Muscle of leg (tissue), 11 donors: ENCODE measurements around the gene OR2H2. TPM values are rescaled to one million over a fixed set of nuclear protein-coding genes. Genes with fewer than 3 reads are reported as not detected.

Experiments used
- DNase-seq: peaks from one replicate; pipeline ENCODE4 v3.0.0; 2013
- H3K27ac ChIP-seq: one replicate; pipeline ENCODE4 v1.5.1; 2013; ENCODE audit warnings: mild to moderate bottlenecking, low read length, control low read depth
- H3K27me3 ChIP-seq: one replicate; pipeline ENCODE4 v1.6.1; 2013; ENCODE audit warnings: low read length; ENCODE audit not compliant: control insufficient read depth, insufficient read depth
- H3K36me3 ChIP-seq: one replicate; pipeline ENCODE4 v1.6.1; 2013; ENCODE audit warnings: low read length; ENCODE audit not compliant: control insufficient read depth, insufficient read depth
- H3K4me1 ChIP-seq: one replicate; pipeline ENCODE4 v1.6.1; 2013; ENCODE audit warnings: low read length; ENCODE audit not compliant: control insufficient read depth, insufficient read depth
- H3K4me3 ChIP-seq: one replicate; pipeline ENCODE4 v1.5.1; 2013; ENCODE audit warnings: low read length, control low read depth
- H3K9me3 ChIP-seq: replicated peaks from 2 replicates; pipeline ENCODE4 v1.6.1; 2013; ENCODE audit warnings: low read depth, low read length; ENCODE audit not compliant: control insufficient read depth
- WGBS: methylation state at CpG from one replicate; pipeline ENCODE4 v1.1.5; 2013; ENCODE audit warnings: missing lambda C conversion rate; ENCODE audit not compliant: insufficient coverage; 5-methylcytosine and 5-hydroxymethylcytosine counted together
- polyA plus RNA-seq, 8 donors: library from polyadenylated mRNA; unstranded; fragments of 120-200 nt; gene quantifications; one replicate each; pipeline versions ENCODE4 v1.2.1 to v1.2.3, GENCODE V29; 2013; ENCODE audit warnings: inconsistent platforms in 1 of 8, low replicate concordance in 1 of 8; ENCODE audit not compliant: insufficient read length in 8 of 8, insufficient read depth in 1 of 8
- total RNA-seq: library from RNA; stranded (reverse); fragments of 120-200 nt; gene quantifications from one replicate; pipeline ENCODE4 v1.2.4, GENCODE V29; 2013

The OR2H2 gene
- total and polyA plus RNA-seq, 9 donors, result 0.04 to 0.32 (median 0.15) TPM; not detected in 1

DNA sequence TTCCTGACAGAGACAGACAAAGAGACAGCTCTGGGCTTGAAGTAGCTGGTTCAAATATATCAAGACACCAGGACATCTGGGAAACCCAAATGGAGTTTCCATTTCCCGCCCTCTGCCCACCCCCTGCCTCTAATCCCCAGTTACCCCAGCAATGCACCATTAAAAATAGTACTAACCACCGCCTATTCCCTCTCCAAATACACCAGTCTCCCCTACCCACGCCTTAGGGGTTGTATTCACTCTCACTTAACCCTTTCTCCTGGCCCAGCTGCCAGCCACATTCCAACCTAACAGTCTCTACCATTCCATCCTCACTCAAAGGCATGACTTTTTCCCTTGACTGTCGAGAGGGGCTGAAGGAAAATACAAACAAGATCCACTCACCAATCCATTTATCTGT is 25.6 kb downstream of the OR2H2 start:
- peaks cover 52% of the 10 kb centered on the region for H3K36me3 ChIP-seq

DNA sequence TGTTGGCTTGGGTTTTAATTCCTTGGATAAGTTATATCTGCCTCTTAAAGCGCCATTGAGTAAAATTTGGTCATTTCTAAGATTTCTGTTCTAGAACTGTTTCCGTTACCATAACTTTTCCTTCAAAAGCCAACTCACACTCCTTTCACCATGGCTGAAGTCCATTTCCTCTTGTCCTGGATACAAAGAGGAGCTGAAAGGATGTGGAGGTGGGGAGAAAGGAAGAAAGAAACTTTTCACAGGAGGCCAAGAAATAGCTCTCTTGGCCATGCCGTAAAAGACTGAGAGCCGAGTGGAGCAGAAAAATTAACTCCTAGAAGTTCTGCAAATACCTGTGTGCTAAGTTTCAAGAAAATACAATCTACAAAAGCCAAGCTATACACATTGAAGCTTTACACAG is 26.5 kb downstream of the OR2H2 start:
- WGBS, result 10% methylated on average over 2 of the region's 4 CpGs
- H3K27ac ChIP-seq, result no peak overlapping the region
- no peak overlapping the region for H3K4me3 ChIP-seq
- H3K4me1 ChIP-seq, result no peaks in the 10 kb centered on the region
- no peak for DNase-seq
- H3K9me3 ChIP-seq, result no peaks in the 10 kb centered on the region
- H3K36me3 ChIP-seq, result peaks cover 43% of the 10 kb centered on the region
- no peaks in the 10 kb centered on the region for H3K27me3 ChIP-seq

More for the DNA sequence above, 25.6 kb downstream of the OR2H2 start:
- Histone ChIP-seq H3K4me3 (no peak overlapping the region), H3K4me1 (no peaks in the 10 kb centered on the region), H3K9me3 (no peaks in the 10 kb centered on the region), H3K27me3 (no peaks in the 10 kb centered on the region), H3K27ac (no peak overlapping the region)
- DNase-seq, result no peak
- 83% methylated on average over 3 of the region's 4 CpGs for WGBS

DNA sequence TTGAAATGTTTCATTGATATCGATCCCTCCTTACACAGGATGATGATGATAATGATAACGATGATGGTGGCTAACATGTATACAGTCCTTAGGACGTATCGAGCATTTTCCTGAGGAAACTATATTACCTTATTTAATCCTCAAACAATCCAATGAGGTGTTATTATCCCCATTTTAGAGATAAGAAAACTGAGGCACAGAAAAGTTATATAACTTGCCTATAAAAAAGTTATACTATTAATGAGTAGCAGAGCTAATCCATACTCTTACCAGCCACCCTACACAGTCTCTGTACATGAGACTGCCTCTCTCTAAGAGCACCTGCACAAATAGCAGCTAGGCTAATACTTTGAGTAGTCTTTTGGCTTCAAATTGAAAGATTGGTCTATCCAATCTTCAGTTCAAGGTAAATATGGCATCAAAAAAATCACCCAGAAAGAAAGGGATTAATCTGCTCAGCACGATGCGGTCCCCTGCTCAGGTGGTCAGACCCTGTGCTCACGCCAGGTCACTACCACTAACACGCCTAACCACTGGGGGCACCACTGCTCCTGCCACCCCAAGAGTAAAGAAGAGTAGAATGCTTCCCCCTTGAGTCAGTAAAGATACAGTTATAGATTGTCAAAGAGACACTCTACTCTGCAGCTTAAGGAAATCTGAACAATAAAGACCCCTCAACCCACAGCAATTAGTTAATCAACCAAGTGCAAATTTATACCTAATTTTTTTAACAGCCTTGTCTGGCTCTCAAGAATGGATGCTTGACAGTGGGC is 33.0 kb downstream of the OR2H2 start:
- H3K27me3 ChIP-seq, result no peaks in the 10 kb centered on the region
- peaks cover 32% of the 10 kb centered on the region for H3K36me3 ChIP-seq
- no peak overlapping the region for H3K4me3 ChIP-seq
- no peak overlapping the region for H3K27ac ChIP-seq
- no CpG with 5 or more reads among the region's 8 CpGs for WGBS
- no peaks in the 10 kb centered on the region for H3K4me1 ChIP-seq
- DNase-seq, result no peak
- H3K9me3 ChIP-seq, result no peaks in the 10 kb centered on the region

DNA sequence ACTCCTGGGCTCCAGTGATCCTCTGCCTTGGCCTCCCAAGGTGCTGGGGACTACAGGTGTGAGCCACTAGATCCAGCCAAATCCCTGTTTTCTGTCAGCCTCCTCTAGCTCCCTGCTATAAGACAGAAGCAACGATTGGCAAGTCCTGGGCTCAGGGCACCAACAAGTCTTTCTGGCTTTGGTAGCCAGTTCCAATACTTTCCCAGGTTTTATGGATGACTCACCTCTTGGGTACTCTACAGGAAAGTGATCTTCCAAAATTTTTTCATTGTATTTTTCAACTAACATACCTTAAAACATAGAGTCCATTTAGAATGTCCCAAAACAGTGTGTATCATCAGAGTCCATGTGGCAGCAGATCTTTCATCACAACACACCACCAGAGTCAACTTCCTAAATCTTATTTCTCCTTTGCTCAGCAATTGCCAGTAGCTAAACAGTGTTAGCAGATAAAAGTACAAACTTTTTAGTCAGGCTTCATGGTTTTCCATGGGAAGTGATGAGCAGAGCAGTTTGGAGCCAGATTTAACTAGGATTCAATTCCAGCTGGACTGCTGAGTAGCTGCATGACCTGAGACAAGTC is 34.7 kb downstream of the OR2H2 start:
- H3K36me3 ChIP-seq, result peaks cover 34% of the 10 kb centered on the region
- no peak overlapping the region for H3K4me3 ChIP-seq
- WGBS, result 86% methylated on average over 1 of the region's 1 CpG
- no peaks in the 10 kb centered on the region for H3K4me1 ChIP-seq
- H3K27ac ChIP-seq, result no peak overlapping the region
- H3K9me3 ChIP-seq, result no peaks in the 10 kb centered on the region
- DNase-seq, result no peak
- H3K27me3 ChIP-seq, result no peaks in the 10 kb centered on the region

DNA sequence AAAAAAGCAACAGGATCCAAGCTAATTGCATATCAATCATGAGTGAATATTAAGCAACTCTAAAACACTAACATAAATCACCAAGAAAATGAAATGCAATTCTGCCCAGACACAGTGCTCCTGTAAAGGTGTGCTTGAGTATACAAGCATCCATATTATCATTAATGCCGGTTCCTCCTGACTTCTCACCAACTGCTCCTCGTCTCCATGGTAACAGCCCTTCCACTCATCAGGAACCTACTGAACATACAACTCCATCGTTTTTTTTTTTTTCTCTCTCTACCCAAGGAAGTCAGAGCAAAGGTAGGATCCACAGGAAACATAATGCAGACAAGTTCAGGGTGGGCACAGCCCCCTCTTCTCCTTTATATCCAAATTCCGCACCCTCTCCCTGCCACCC is 35.7 kb downstream of the OR2H2 start:
- Histone ChIP-seq H3K36me3 (peaks cover 34% of the 10 kb centered on the region), H3K27ac (no peak overlapping the region), H3K27me3 (no peaks in the 10 kb centered on the region), H3K4me3 (no peak overlapping the region), H3K4me1 (no peaks in the 10 kb centered on the region), H3K9me3 (no peaks in the 10 kb centered on the region)
- 83% methylated on average over 4 of the region's 4 CpGs for WGBS
- no peak for DNase-seq

DNA sequence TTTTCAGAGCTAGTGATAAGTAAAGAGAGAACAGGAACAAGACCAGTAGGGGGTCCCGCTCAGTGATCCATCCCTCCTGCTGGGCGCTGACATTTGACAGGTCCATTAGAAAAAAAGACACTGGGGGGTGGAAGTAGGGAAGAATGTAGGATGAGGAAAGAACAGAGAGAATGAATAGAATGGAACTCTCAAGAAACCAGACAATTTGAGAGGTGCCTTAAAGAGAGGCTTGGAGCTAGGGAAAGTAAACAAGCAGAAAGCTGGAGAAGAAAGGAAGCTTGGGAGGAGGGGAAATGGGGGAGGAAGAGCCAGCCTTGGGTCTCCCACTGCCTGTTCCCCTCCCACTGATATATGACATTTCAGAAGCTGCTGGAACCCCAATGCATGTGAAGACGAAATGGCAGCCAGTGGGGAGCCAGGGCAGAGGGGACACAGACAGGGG is 39.6 kb downstream of the OR2H2 start:
- no peak overlapping the region for H3K27ac ChIP-seq
- peaks cover 23% of the 10 kb centered on the region for H3K36me3 ChIP-seq
- 66% methylated on average over 3 of the region's 3 CpGs for WGBS
- H3K4me1 ChIP-seq, result peaks cover 17% of the 10 kb centered on the region
- H3K4me3 ChIP-seq, result no peak overlapping the region
- no peaks in the 10 kb centered on the region for H3K9me3 ChIP-seq
- DNase-seq, result no peak
- H3K27me3 ChIP-seq, result peaks cover 13% of the 10 kb centered on the region

DNA sequence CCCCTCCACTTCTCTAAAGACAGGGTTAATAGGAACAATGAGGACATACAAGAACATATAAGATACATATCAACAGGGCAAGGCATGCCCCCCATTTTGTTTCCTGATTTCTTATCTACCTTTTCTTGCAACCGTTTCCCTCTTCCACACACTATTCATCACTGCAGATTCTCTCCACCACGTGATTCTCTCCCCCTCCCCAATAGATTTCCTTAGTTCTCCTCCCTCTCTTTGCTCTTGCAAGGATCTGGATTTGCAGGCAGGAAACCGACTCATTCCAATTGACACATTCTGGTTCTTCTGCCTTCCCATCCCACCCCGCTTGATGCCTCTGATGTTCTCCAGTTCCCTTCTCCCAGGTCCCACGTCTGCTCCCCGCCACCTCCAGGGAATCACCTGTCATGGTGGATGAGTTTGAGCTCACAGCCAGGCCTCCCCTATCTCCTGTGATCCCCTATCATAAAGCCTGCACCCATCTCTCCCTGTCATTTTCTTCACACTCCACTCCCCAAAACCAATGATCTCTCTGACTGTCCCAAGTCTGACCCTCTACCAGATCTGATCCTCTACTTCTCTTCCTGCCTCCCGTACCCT is 40.5 kb downstream of the OR2H2 start:
- Histone ChIP-seq H3K36me3 (peaks cover 23% of the 10 kb centered on the region), H3K9me3 (no peaks in the 10 kb centered on the region), H3K27ac (no peak overlapping the region), H3K4me1 (peaks cover 17% of the 10 kb centered on the region), H3K4me3 (no peak overlapping the region), H3K27me3 (peaks cover 18% of the 10 kb centered on the region)
- 50% methylated on average over 7 of the region's 7 CpGs for WGBS
- no peak for DNase-seq

DNA sequence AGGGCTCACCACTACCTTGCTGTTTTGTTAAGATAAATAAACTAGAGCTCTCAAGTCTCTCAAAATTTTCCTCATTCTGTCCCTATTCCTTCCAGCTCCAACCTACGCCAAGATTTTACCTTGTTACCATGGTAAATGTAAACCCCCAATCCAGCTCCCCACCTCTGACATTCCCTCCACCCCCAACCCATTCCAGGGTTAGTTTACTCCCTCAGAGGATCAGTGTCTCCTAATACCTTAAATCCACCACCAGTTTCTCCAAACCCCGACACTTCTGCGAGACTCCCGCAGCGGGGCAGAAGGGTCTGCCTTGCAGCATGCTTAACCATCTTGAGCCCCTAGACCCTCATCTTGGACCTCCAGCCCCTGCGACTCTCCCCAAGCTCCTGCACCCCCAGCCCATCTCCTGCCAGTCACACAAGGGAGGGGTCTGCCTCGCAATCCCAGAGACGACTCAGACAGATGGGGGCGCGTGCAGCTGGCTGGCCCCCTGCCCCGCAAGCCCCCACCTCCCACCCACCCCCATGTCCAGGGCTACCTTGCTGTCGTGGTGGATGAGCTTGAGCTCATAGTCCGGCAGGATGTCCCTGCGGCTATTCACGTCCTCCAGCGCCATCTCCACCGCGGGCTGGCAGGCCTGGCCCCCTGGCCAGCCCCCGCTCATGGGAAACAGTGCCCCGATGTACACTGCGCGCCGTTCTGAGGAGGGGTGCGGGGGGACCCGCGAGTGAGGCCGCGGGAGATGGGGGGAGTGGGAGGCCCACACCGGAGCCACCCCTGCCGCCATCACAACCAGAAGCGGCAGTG is 42.2 kb downstream of the OR2H2 start:
- Histone ChIP-seq H3K4me3 (peak overlapping the region; percentile 72), H3K9me3 (no peaks in the 10 kb centered on the region), H3K4me1 (peaks cover 26% of the 10 kb centered on the region), H3K36me3 (peaks cover 18% of the 10 kb centered on the region), H3K27ac (peak overlapping the region; percentile 69), H3K27me3 (peaks cover 28% of the 10 kb centered on the region)
- WGBS, result 10% methylated on average over 12 of the region's 31 CpGs
- DNase-seq, result no peak

DNA sequence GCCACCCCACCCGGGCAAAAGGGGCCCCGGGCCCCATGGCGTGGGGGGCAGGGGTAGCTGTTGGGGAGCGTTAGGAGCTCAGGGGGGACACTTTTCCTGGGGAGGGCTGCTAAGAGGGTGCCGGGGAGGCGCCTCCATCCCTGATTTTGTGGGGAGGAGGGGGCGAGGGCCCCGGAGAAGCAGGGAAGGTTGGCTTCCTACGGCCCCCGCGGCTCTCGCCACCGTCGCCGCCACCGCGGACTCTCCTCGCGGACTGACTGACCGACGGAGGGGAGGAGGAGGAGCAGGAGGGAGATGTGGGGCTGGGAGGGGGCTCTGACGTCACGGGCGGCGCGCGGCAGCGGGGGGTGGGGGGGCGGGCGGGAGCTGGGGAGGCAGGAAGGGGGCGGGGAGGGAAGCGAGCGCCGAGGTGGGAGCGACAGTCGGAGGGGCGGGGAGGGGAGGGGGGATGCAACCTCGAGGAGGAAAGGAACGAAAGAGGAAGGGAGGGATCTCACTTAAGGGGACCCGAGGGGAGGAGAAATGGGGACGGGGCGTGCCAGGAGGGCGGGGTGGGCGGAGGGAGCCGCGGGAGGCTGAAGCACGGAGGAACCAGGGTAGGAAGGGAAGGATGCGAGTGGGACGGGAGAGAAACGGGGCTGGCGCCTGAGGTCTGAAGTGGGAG is 43.0 kb downstream of the OR2H2 start:
- H3K9me3 ChIP-seq, result no peaks in the 10 kb centered on the region
- under 1% methylated on average over 27 of the region's 51 CpGs for WGBS
- peaks cover 29% of the 10 kb centered on the region for H3K4me1 ChIP-seq
- DNase-seq, result peak; percentile 93
- H3K4me3 ChIP-seq, result peak overlapping the region; percentile 72
- peaks cover 12% of the 10 kb centered on the region for H3K36me3 ChIP-seq
- H3K27me3 ChIP-seq, result peaks cover 33% of the 10 kb centered on the region
- H3K27ac ChIP-seq, result peak overlapping the region; percentile 86
